ENCODE data around the gene SLC25A6.

DNA sequence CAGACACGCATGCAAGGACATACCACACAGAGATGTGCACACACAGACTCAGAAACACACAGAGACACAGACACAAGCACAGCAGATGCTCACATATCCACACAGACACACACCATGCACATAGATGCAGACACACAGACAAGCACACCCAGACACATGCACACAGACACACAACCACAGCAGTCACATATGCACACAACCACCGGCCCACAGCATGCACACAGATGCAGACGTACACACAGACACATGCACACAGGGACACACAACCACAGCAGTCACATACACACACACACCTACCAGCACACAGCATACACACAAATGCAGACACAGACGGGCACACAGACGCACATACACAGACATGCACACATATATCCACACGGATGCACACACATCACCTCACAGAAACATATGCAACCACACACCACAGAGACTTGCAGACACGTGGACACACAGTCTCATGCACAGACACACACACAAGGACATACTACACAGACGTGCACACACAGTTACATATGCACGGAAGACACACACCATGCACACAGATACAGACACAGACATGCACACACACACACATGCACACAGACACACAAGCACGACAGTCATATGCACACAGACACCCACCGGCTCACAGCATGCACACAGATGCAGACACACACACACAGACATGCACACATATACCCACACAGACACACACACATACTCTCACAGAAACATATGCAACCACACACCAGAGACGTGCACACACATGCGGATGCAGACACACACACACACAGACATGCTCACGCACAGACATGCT lies 25.2 kb upstream of the SLC25A6 start:
- TF ChIP-seq, protein P1, sequence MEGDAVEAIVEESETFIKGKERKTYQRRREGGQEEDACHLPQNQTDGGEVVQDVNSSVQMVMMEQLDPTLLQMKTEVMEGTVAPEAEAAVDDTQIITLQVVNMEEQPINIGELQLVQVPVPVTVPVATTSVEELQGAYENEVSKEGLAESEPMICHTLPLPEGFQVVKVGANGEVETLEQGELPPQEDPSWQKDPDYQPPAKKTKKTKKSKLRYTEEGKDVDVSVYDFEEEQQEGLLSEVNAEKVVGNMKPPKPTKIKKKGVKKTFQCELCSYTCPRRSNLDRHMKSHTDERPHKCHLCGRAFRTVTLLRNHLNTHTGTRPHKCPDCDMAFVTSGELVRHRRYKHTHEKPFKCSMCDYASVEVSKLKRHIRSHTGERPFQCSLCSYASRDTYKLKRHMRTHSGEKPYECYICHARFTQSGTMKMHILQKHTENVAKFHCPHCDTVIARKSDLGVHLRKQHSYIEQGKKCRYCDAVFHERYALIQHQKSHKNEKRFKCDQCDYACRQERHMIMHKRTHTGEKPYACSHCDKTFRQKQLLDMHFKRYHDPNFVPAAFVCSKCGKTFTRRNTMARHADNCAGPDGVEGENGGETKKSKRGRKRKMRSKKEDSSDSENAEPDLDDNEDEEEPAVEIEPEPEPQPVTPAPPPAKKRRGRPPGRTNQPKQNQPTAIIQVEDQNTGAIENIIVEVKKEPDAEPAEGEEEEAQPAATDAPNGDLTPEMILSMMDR (IDR thresholded peaks at IDR 0.05; ENCODE audit: insufficient read depth, low read depth, low read length), result no peak
- TF ChIP-seq EZH2 (IDR thresholded peaks at IDR 0.05; ENCODE audit: insufficient read depth, low read length), result no peak
